Smooth muscle cell (in vitro differentiated cells): ENCODE measurements around the gene ZC3H12A. TPM values are rescaled to one million over a fixed set of nuclear protein-coding genes. Genes with fewer than 3 reads are reported as not detected.

Experiments used
- DNase-seq: peaks from one replicate; lab custom pipeline; 2025; ENCODE audit not compliant: unreplicated experiment; lab: John Stamatoyannopoulos, UW
- H2AFZ ChIP-seq: fragments of 200-600 bp; sonication (generic); 2 replicates; pipeline ENCODE4 v1.6.0; 2016; ENCODE audit warnings: antibody characterized with exemption, low read depth, mild to moderate bottlenecking
- H3F3A ChIP-seq: fragments of 200-600 bp; sonication (generic); 2 replicates; pipeline ENCODE4 v1.6.0; 2017; ENCODE audit warnings: antibody characterized with exemption, low read depth
- H3K27ac ChIP-seq: fragments of 200-600 bp; sonication (generic); 2 replicates; pipeline ENCODE4 v1.5.1; 2016; ENCODE audit warnings: low read depth, mild to moderate bottlenecking
- H3K27me3 ChIP-seq: fragments of 200-600 bp; sonication (generic); 2 replicates; pipeline ENCODE4 v1.6.1; 2016; ENCODE audit warnings: low read depth, mild to moderate bottlenecking
- H3K36me3 ChIP-seq: fragments of 200-600 bp; sonication (generic); 2 replicates; pipeline ENCODE4 v1.5.1; 2016; ENCODE audit warnings: low read depth
- H3K4me1 ChIP-seq: fragments of 200-600 bp; sonication (generic); 2 replicates; pipeline ENCODE4 v1.5.1; 2016; ENCODE audit warnings: low read depth
- H3K4me2 ChIP-seq: fragments of 200-600 bp; sonication (generic); 2 replicates; pipeline ENCODE4 v1.6.0; 2016; ENCODE audit warnings: mild to moderate bottlenecking
- H3K4me3 ChIP-seq: fragments of 200-600 bp; sonication (generic); 2 replicates; pipeline ENCODE4 v1.5.1; 2016; ENCODE audit warnings: mild to moderate bottlenecking
- H3K79me2 ChIP-seq: fragments of 200-600 bp; sonication (generic); 2 replicates; pipeline ENCODE4 v1.6.0; 2016; ENCODE audit warnings: low read depth, mild to moderate bottlenecking
- H3K9ac ChIP-seq: fragments of 200-600 bp; sonication (generic); 2 replicates; pipeline ENCODE4 v1.6.0; 2016; ENCODE audit warnings: low read depth
- H3K9me3 ChIP-seq: fragments of 200-600 bp; sonication (generic); replicated peaks from 2 replicates; pipeline ENCODE4 v1.5.1; 2016; ENCODE audit warnings: low read depth
- H4K20me1 ChIP-seq: fragments of 200-600 bp; sonication (generic); 2 replicates; pipeline ENCODE4 v1.6.0; 2016; ENCODE audit warnings: low read depth
- CTCF ChIP-seq: fragments of 200-600 bp; sonication (generic); IDR thresholded peaks from 2 replicates; pipeline ENCODE4 v1.5.1; 2017; ENCODE audit warnings: borderline replicate concordance, mild to moderate bottlenecking, antibody characterized with exemption; ENCODE audit not compliant: insufficient read depth, poor library complexity, severe bottlenecking
- WGBS: methylation state at CpG from one replicate; pipeline ENCODE4 v1.1.7; 2016; ENCODE audit warnings: low lambda C conversion rate; 5-methylcytosine and 5-hydroxymethylcytosine counted together
- polyA plus RNA-seq: library from polyadenylated mRNA; unstranded; fragments of >200 nt; fragmentation: Nextera tagmentation; extraction: Ambion mirVana; gene quantifications from 2 replicates; pipeline ENCODE4 v1.2.1, GENCODE V29; 2016
- total RNA-seq: library from RNA; depleted of rRNA; stranded (reverse); fragments of >200 nt; gene quantifications from 2 replicates; pipeline ENCODE4 v1.2.3, GENCODE V29; 2014

Gene ZC3H12A
- total and polyA plus RNA-seq, 2 experiments from 2014 or later, result 13.2 to 29.6 TPM

- Histone ChIP-seq H3K4me2 (peak overlapping the region; percentile 90), H3K27ac (peak overlapping the region; percentile 96), H3K27me3 (no peaks in the 10 kb centered on the region), H4K20me1 (peaks cover 83% of the 10 kb centered on the region), H3K79me2 (peaks cover 52% of the 10 kb centered on the region), H3K9ac (peak overlapping the region; percentile 54), H3F3A (peaks cover 4% of the 10 kb centered on the region), H2AFZ (no peak overlapping the region), H3K4me1 (peaks cover 18% of the 10 kb centered on the region), H3K4me3 (peak overlapping the region; percentile 19), H3K9me3 (no peaks in the 10 kb centered on the region), H3K36me3 (no peaks in the 10 kb centered on the region)
- TF ChIP-seq CTCF, result no peak
- 40% methylated on average over 22 of the region's 22 CpGs for WGBS
- peak; percentile 53 for DNase-seq
These were observed 5.1 kb downstream of the ZC3H12A start for GRCh38 chr1:37479255-37480124.

- DNase-seq, result no peak
- peaks cover 46% of the 10 kb centered on the region for H3K79me2 ChIP-seq
- WGBS, result 98% methylated on average over 5 of the region's 5 CpGs
- H3K4me2 ChIP-seq, result peak overlapping the region; percentile 90
- TF ChIP-seq CTCF, result no peak
- H3K4me1 ChIP-seq, result peaks cover 18% of the 10 kb centered on the region
- peak overlapping the region; percentile 96 for H3K27ac ChIP-seq
- peaks cover 1% of the 10 kb centered on the region for H3F3A ChIP-seq
- H3K4me3 ChIP-seq, result peak overlapping the region; percentile 19
- H3K9ac ChIP-seq, result peak overlapping the region; percentile 54
- no peaks in the 10 kb centered on the region for H3K9me3 ChIP-seq
- H4K20me1 ChIP-seq, result peaks cover 81% of the 10 kb centered on the region
- H2AFZ ChIP-seq, result no peak overlapping the region
- H3K27me3 ChIP-seq, result no peaks in the 10 kb centered on the region
- H3K36me3 ChIP-seq, result no peaks in the 10 kb centered on the region
These were observed 5.7 kb downstream of the ZC3H12A start for GRCh38 chr1:37480125-37480466.

GRCh38 chr1:37480581-37481288 is 6.4 kb downstream of the ZC3H12A start:
- H3K79me2 ChIP-seq, result peaks cover 40% of the 10 kb centered on the region
- H2AFZ ChIP-seq, result no peak overlapping the region
- H4K20me1 ChIP-seq, result peaks cover 74% of the 10 kb centered on the region
- H3K27ac ChIP-seq, result peak overlapping the region; percentile 96
- H3K36me3 ChIP-seq, result no peaks in the 10 kb centered on the region
- WGBS, result 96% methylated on average over 10 of the region's 10 CpGs
- peaks cover 7% of the 10 kb centered on the region for H3F3A ChIP-seq
- no peak for DNase-seq
- no peak overlapping the region for H3K4me3 ChIP-seq
- no peak overlapping the region for H3K9ac ChIP-seq
- no peak overlapping the region for H3K4me2 ChIP-seq
- TF ChIP-seq CTCF, result no peak
- H3K9me3 ChIP-seq, result no peaks in the 10 kb centered on the region
- H3K27me3 ChIP-seq, result no peaks in the 10 kb centered on the region
- peaks cover 18% of the 10 kb centered on the region for H3K4me1 ChIP-seq
